ENCODE results near the gene RASSF5.

The RASSF5 gene

DNA sequence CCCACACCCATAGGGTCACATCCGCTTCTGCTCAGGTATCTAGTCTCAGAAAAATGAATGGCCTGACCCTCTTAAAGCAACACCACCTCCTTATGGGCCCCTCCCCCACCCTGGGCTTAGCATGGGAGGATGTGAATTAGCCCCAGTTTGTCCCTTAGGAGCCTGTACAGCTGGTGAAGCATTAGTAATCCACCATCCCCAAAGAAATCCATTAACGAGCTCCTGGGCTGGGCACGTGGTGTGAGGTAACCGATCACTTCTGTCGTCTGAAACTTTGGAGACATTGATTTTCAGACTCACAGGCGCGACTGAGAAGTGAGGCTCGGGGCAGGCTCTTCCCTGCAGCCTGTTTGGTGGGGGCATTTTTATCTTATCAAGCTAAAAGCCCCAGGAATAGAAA lies 10.5 kb downstream of the RASSF5 start:
- Histone ChIP-seq H3K9me3 (ENCODE audit: control insufficient read depth, insufficient read depth, low read depth, low read length) (no peaks in the 10 kb centered on the region), H3K36me3 (ENCODE audit: control insufficient read depth, insufficient read depth, low read length) (no peaks in the 10 kb centered on the region), H3K4me1 (ENCODE audit: control insufficient read depth, insufficient read depth, low read length) (no peaks in the 10 kb centered on the region; the same call in 1 of the 2 replicates), H3K9ac (ENCODE audit: low read length) (no peak overlapping the region), H3K4me3 (ENCODE audit: low read depth, low read length) (no peak overlapping the region), H3K27ac (ENCODE audit: low read depth, low read length) (no peak overlapping the region), H3K27me3 (ENCODE audit: control insufficient read depth, insufficient read depth, low read length) (no peaks in the 10 kb centered on the region)

DNA sequence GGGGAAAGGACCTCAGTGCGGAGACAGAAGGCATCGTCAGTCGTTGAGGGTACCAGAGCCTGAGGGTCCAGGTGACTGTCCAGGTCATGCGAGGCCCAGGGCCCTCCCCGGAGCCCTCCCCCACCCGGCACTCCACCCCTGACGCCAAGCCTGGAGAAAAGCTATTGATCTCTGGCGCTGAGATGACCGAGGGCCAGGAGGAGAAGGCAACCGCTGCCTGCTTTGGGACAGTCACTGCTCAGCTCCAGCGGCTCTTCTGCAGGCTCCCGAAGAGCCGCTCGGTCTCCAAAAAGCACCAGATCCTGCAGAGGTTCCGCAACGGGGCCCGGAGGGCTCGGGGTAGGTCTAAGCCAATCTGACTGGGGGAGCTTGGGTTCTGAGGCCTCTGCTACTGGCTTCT lies 10.9 kb downstream of the RASSF5 start:
- Histone ChIP-seq H3K9me3 (ENCODE audit: control insufficient read depth, insufficient read depth, low read depth, low read length) (no peaks in the 10 kb centered on the region), H3K9ac (ENCODE audit: low read length) (no peak overlapping the region), H3K4me1 (ENCODE audit: control insufficient read depth, insufficient read depth, low read length) (no peaks in the 10 kb centered on the region; the same call in 1 of the 2 replicates), H3K4me3 (ENCODE audit: low read depth, low read length) (no peak overlapping the region), H3K36me3 (ENCODE audit: control insufficient read depth, insufficient read depth, low read length) (no peaks in the 10 kb centered on the region), H3K27ac (ENCODE audit: low read depth, low read length) (no peak overlapping the region), H3K27me3 (ENCODE audit: control insufficient read depth, insufficient read depth, low read length) (no peaks in the 10 kb centered on the region)

GRCh38 chr1:206518743-206519142 lies 11.4 kb downstream of the RASSF5 start:
- no peak overlapping the region for H3K27ac ChIP-seq (ENCODE audit: low read depth, low read length)
- H3K4me1 ChIP-seq (ENCODE audit: control insufficient read depth, insufficient read depth, low read length) = no peaks in the 10 kb centered on the region; the same call in 1 of the 2 replicates
- no peak overlapping the region for H3K9ac ChIP-seq (ENCODE audit: low read length)
- no peak overlapping the region for H3K4me3 ChIP-seq (ENCODE audit: low read depth, low read length)
- H3K27me3 ChIP-seq (ENCODE audit: control insufficient read depth, insufficient read depth, low read length) = no peaks in the 10 kb centered on the region
- no peaks in the 10 kb centered on the region for H3K36me3 ChIP-seq (ENCODE audit: control insufficient read depth, insufficient read depth, low read length)
- no peaks in the 10 kb centered on the region for H3K9me3 ChIP-seq (ENCODE audit: control insufficient read depth, insufficient read depth, low read depth, low read length)

GRCh38 chr1:206521127-206521526 lies 13.8 kb downstream of the RASSF5 start:
- H3K36me3 ChIP-seq (ENCODE audit: control insufficient read depth, insufficient read depth, low read length) = no peaks in the 10 kb centered on the region
- no peaks in the 10 kb centered on the region for H3K9me3 ChIP-seq (ENCODE audit: control insufficient read depth, insufficient read depth, low read depth, low read length)
- H3K4me3 ChIP-seq (ENCODE audit: low read depth, low read length) = no peak overlapping the region
- H3K9ac ChIP-seq (ENCODE audit: low read length) = no peak overlapping the region
- no peaks in the 10 kb centered on the region for H3K27me3 ChIP-seq (ENCODE audit: control insufficient read depth, insufficient read depth, low read length)
- no peaks in the 10 kb centered on the region; the same call in 1 of the 2 replicates for H3K4me1 ChIP-seq (ENCODE audit: control insufficient read depth, insufficient read depth, low read length)
- H3K27ac ChIP-seq (ENCODE audit: low read depth, low read length) = no peak overlapping the region

- Histone ChIP-seq H3K9me3 (ENCODE audit: control insufficient read depth, insufficient read depth, low read depth, low read length) (no peaks in the 10 kb centered on the region), H3K27ac (ENCODE audit: low read depth, low read length) (no peak overlapping the region), H3K4me1 (ENCODE audit: control insufficient read depth, insufficient read depth, low read length) (no peaks in the 10 kb centered on the region; the same call in 1 of the 2 replicates), H3K36me3 (ENCODE audit: control insufficient read depth, insufficient read depth, low read length) (no peaks in the 10 kb centered on the region), H3K4me3 (ENCODE audit: low read depth, low read length) (no peak overlapping the region), H3K9ac (ENCODE audit: low read length) (no peak overlapping the region), H3K27me3 (ENCODE audit: control insufficient read depth, insufficient read depth, low read length) (no peaks in the 10 kb centered on the region)
Observed at GRCh38 chr1:206521694-206522402, 14.5 kb downstream of the RASSF5 start.

DNA sequence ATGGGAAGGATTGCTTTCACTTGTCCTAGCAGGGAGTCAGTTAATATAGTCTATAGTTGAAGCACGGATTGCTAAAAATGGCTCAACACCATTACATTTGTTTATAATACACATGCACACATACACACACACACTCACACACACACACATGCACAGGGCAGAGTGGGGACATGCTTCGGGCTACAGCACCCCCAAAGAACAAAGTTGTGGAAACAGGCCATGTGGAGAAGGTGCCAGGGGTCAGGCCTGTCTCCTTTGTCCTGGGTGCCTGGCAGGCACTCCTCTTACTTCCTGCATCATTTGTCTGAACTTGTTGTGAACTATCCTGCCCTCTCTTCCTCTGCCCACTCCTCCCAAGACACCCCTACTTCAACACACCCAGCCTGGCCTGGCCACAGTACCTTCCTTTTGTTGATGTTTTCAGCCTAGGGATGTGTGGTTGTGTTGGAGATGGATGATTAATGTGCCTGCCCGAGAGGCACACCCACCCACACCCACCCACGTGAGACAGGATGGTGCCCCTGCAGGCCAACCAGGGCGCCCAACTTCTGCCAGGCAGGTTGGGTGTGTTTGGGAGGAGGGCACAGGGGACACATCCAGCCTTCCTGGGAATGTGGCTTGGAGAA lies 17.5 kb downstream of the RASSF5 start:
- Histone ChIP-seq H3K27ac (ENCODE audit: low read depth, low read length) (no peak overlapping the region), H3K9me3 (ENCODE audit: control insufficient read depth, insufficient read depth, low read depth, low read length) (no peaks in the 10 kb centered on the region), H3K4me3 (ENCODE audit: low read depth, low read length) (no peak overlapping the region), H3K27me3 (ENCODE audit: control insufficient read depth, insufficient read depth, low read length) (no peaks in the 10 kb centered on the region; the same call in 1 of the 2 replicates), H3K9ac (ENCODE audit: low read length) (no peak overlapping the region), H3K36me3 (ENCODE audit: control insufficient read depth, insufficient read depth, low read length) (no peaks in the 10 kb centered on the region), H3K4me1 (ENCODE audit: control insufficient read depth, insufficient read depth, low read length) (no peaks in the 10 kb centered on the region)

- H3K9ac ChIP-seq (ENCODE audit: low read length) = no peak overlapping the region
- no peak overlapping the region for H3K4me3 ChIP-seq (ENCODE audit: low read depth, low read length)
- no peak overlapping the region for H3K27ac ChIP-seq (ENCODE audit: low read depth, low read length)
- no peaks in the 10 kb centered on the region for H3K4me1 ChIP-seq (ENCODE audit: control insufficient read depth, insufficient read depth, low read length)
- no peaks in the 10 kb centered on the region; the same call in 1 of the 2 replicates for H3K27me3 ChIP-seq (ENCODE audit: control insufficient read depth, insufficient read depth, low read length)
- H3K36me3 ChIP-seq (ENCODE audit: control insufficient read depth, insufficient read depth, low read length) = no peaks in the 10 kb centered on the region
- H3K9me3 ChIP-seq (ENCODE audit: control insufficient read depth, insufficient read depth, low read depth, low read length) = no peaks in the 10 kb centered on the region
Observed at GRCh38 chr1:206526064-206526911, 19.0 kb downstream of the RASSF5 start.

GRCh38 chr1:206529425-206529824 lies 22.1 kb downstream of the RASSF5 start:
- no peaks in the 10 kb centered on the region for H3K9me3 ChIP-seq (ENCODE audit: control insufficient read depth, insufficient read depth, low read depth, low read length)
- no peak overlapping the region for H3K9ac ChIP-seq (ENCODE audit: low read length)
- no peaks in the 10 kb centered on the region; the same call in 1 of the 2 replicates for H3K27me3 ChIP-seq (ENCODE audit: control insufficient read depth, insufficient read depth, low read length)
- H3K4me1 ChIP-seq (ENCODE audit: control insufficient read depth, insufficient read depth, low read length) = no peaks in the 10 kb centered on the region
- H3K36me3 ChIP-seq (ENCODE audit: control insufficient read depth, insufficient read depth, low read length) = no peaks in the 10 kb centered on the region
- no peak overlapping the region for H3K4me3 ChIP-seq (ENCODE audit: low read depth, low read length)
- no peak overlapping the region for H3K27ac ChIP-seq (ENCODE audit: low read depth, low read length)

- peaks cover 3% of the 10 kb centered on the region; the same call in 1 of the 2 replicates for H3K27me3 ChIP-seq (ENCODE audit: control insufficient read depth, insufficient read depth, low read length)
Observed at GRCh38 chr1:206532368-206532767, 25.0 kb downstream of the RASSF5 start.

GRCh38 chr1:206534552-206534951 lies 27.2 kb downstream of the RASSF5 start:
- no peak overlapping the region for H3K9ac ChIP-seq (ENCODE audit: low read length)
- no peak overlapping the region for H3K27ac ChIP-seq (ENCODE audit: low read depth, low read length)
- no peaks in the 10 kb centered on the region for H3K4me1 ChIP-seq (ENCODE audit: control insufficient read depth, insufficient read depth, low read length)
- no peaks in the 10 kb centered on the region for H3K36me3 ChIP-seq (ENCODE audit: control insufficient read depth, insufficient read depth, low read length)
- H3K4me3 ChIP-seq (ENCODE audit: low read depth, low read length) = no peak overlapping the region
- no peaks in the 10 kb centered on the region for H3K9me3 ChIP-seq (ENCODE audit: control insufficient read depth, insufficient read depth, low read depth, low read length)
- 0 out of 2 replicates have a peak, but pooled peaks cover 6% of the 10 kb centered on the region for H3K27me3 ChIP-seq (ENCODE audit: control insufficient read depth, insufficient read depth, low read length)

More at GRCh38 chr1:206532368-206532767, 25.0 kb downstream of the RASSF5 start:
- Histone ChIP-seq H3K9me3 (ENCODE audit: control insufficient read depth, insufficient read depth, low read depth, low read length) (no peaks in the 10 kb centered on the region), H3K4me3 (ENCODE audit: low read depth, low read length) (no peak overlapping the region), H3K4me1 (ENCODE audit: control insufficient read depth, insufficient read depth, low read length) (no peaks in the 10 kb centered on the region), H3K36me3 (ENCODE audit: control insufficient read depth, insufficient read depth, low read length) (no peaks in the 10 kb centered on the region), H3K27ac (ENCODE audit: low read depth, low read length) (no peak overlapping the region), H3K9ac (ENCODE audit: low read length) (no peak overlapping the region)

GRCh38 chr1:206535853-206536188 lies 28.5 kb downstream of the RASSF5 start:
- H3K9ac ChIP-seq (ENCODE audit: low read length) = no peak overlapping the region
- no peak overlapping the region for H3K27ac ChIP-seq (ENCODE audit: low read depth, low read length)
- H3K9me3 ChIP-seq (ENCODE audit: control insufficient read depth, insufficient read depth, low read depth, low read length) = no peaks in the 10 kb centered on the region

More at GRCh38 chr1:206535853-206536188, 28.5 kb downstream of the RASSF5 start:
- H3K36me3 ChIP-seq (ENCODE audit: control insufficient read depth, insufficient read depth, low read length) = no peaks in the 10 kb centered on the region
- H3K4me1 ChIP-seq (ENCODE audit: control insufficient read depth, insufficient read depth, low read length) = no peaks in the 10 kb centered on the region
- H3K4me3 ChIP-seq (ENCODE audit: low read depth, low read length) = no peak overlapping the region
- H3K27me3 ChIP-seq (ENCODE audit: control insufficient read depth, insufficient read depth, low read length) = 0 out of 2 replicates have a peak, but pooled peaks cover 6% of the 10 kb centered on the region

Data from HUES6 (cell line).